NCI-H1092 (cell line): Measurements from ENCODE around the gene CECR2.
"Not testable (repeated sequence)": the region's sequence is repeated elsewhere in the genome, so short reads cannot be mapped to it uniquely, and the experiment has no call there.

ENCODE experiments used
- DNase-seq: peaks from one replicate; lab custom pipeline; 2025; lab: John Stamatoyannopoulos, UW

Gene CECR2

GRCh38 chr22:17402293-17402692 lies 33.0 kb downstream of the CECR2 start:
- DNase-seq: no peak

- DNase-seq: no peak
These were observed 34.6 kb downstream of the CECR2 start for GRCh38 chr22:17403906-17404305.

- DNase-seq: no peak
These were observed 38.4 kb downstream of the CECR2 start for GRCh38 chr22:17407643-17408042.

GRCh38 chr22:17410576-17410975 lies 41.3 kb downstream of the CECR2 start:
- DNase-seq: no peak

- DNase-seq: no peak
These were observed 42.0 kb downstream of the CECR2 start for GRCh38 chr22:17411213-17411612.

- peak; percentile 10 for DNase-seq
These were observed 43.0 kb downstream of the CECR2 start for GRCh38 chr22:17412232-17412631.

GRCh38 chr22:17418890-17419324 lies 49.6 kb downstream of the CECR2 start:
- DNase-seq: no peak

GRCh38 chr22:17419348-17419747 lies 50.1 kb downstream of the CECR2 start:
- DNase-seq: no peak

- DNase-seq: no peak
These were observed 53.6 kb downstream of the CECR2 start for GRCh38 chr22:17422736-17423343.

- DNase-seq: no peak
These were observed 54.4 kb downstream of the CECR2 start for GRCh38 chr22:17423616-17424015.

GRCh38 chr22:17427528-17427927 lies 58.3 kb downstream of the CECR2 start:
- DNase-seq: not testable (repeated sequence)

GRCh38 chr22:17429516-17429915 lies 60.3 kb downstream of the CECR2 start:
- DNase-seq: no peak

GRCh38 chr22:17430412-17430811 lies 61.2 kb downstream of the CECR2 start:
- no peak for DNase-seq

GRCh38 chr22:17431179-17431578 lies 61.9 kb downstream of the CECR2 start:
- no peak for DNase-seq

- DNase-seq: no peak
These were observed 65.6 kb downstream of the CECR2 start for GRCh38 chr22:17434856-17435255.

GRCh38 chr22:17435375-17435774 lies 66.1 kb downstream of the CECR2 start:
- DNase-seq: no peak

GRCh38 chr22:17436382-17436980 lies 67.2 kb downstream of the CECR2 start:
- DNase-seq: no peak

GRCh38 chr22:17436981-17437412 lies 67.7 kb downstream of the CECR2 start:
- DNase-seq: no peak

GRCh38 chr22:17438026-17438425 lies 68.8 kb downstream of the CECR2 start:
- no peak for DNase-seq

GRCh38 chr22:17441326-17441725 lies 72.1 kb downstream of the CECR2 start:
- DNase-seq: no peak

- DNase-seq: no peak
These were observed 74.3 kb downstream of the CECR2 start for GRCh38 chr22:17443405-17444203.

- DNase-seq: no peak
These were observed 74.9 kb downstream of the CECR2 start for GRCh38 chr22:17444204-17444504.

- DNase-seq: no peak
These were observed 77.4 kb downstream of the CECR2 start for GRCh38 chr22:17446698-17447097.
